Neutrophil (primary cell): ENCODE results near the gene MEGF6.

ENCODE experiments used
- H3K27ac ChIP-seq: fragments of 200-600 bp; sonication (generic); 2 replicates; pipeline ENCODE4 v1.5.1; 2016; ENCODE audit warnings: mild to moderate bottlenecking, moderate library complexity
- H3K27me3 ChIP-seq: fragments of 200-600 bp; sonication (generic); 2 replicates; pipeline ENCODE4 v1.6.0; 2016; ENCODE audit warnings: mild to moderate bottlenecking
- H3K36me3 ChIP-seq: fragments of 200-600 bp; sonication (generic); 2 replicates; pipeline ENCODE4 v1.5.1; 2017
- H3K4me1 ChIP-seq, 2 experiments: fragments of 200-600 bp in 1 of 2; sonication (generic) in 1 of 2; 1 replicate in 1 of 2; 2 replicates in 1 of 2; pipeline versions ENCODE4 v1.5.1 to v1.6.1; 2013 to 2016; ENCODE audit warnings: low read depth in 1 of 2, low read length in 1 of 2, mild to moderate bottlenecking in 1 of 2, moderate library complexity in 1 of 2; ENCODE audit not compliant: control insufficient read depth in 1 of 2, insufficient read depth in 1 of 2
- H3K4me3 ChIP-seq, 2 experiments: fragments of 200-600 bp in 1 of 2; sonication (generic) in 1 of 2; 1 replicate in 1 of 2; 2 replicates in 1 of 2; pipeline ENCODE4 v1.5.1; 2013 to 2016; ENCODE audit warnings: low read depth in 1 of 2, low read length in 1 of 2, mild to moderate bottlenecking in 1 of 2, moderate library complexity in 1 of 2
- H3K9me3 ChIP-seq: fragments of 200-600 bp; sonication (generic); 2 replicates; pipeline ENCODE4 v1.5.1; 2016
- CTCF ChIP-seq: fragments of 200-600 bp; sonication (generic); IDR thresholded peaks from 2 replicates; pipeline ENCODE4 v1.5.1; 2016; ENCODE audit warnings: antibody characterized with exemption

The MEGF6 gene

GRCh38 chr1:3515774-3516480 is 95.4 kb downstream of the MEGF6 start:
- peaks cover 74% of the 10 kb centered on the region for H3K36me3 ChIP-seq
- no peaks in the 10 kb centered on the region for H3K27me3 ChIP-seq

DNA sequence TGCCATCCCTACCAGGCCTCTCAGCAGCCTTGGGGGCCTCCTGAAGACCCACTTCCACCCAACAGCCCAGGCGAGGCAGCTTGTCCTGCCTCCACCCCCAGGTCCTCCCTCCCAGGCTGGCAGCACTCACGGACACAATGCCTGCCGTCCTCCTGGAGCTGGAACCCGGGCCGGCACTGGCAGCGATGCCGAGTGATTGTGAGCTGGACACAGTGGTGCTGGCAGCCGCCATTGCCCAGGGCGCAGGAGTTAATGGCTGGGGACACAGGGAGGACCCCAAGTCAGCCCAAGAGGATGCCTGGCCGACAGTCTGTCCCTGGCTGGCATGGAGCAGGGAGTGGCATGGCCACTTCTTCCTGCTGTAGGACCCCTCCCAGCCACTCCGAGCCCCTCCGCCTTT is 96.0 kb downstream of the MEGF6 start:
- H3K9me3 ChIP-seq = no peaks in the 10 kb centered on the region
- peaks cover 74% of the 10 kb centered on the region for H3K36me3 ChIP-seq
- no peaks in the 10 kb centered on the region for H3K27me3 ChIP-seq
- no peak overlapping the region for H3K4me3 ChIP-seq
- TF ChIP-seq CTCF = no peak
- peaks cover 0 to 3% of the 10 kb centered on the region in 2 experiments for H3K4me1 ChIP-seq
- no peak overlapping the region for H3K27ac ChIP-seq

More at GRCh38 chr1:3515774-3516480, 95.4 kb downstream of the MEGF6 start:
- H3K27ac ChIP-seq = no peak overlapping the region
- TF ChIP-seq CTCF = no peak
- no peaks in the 10 kb centered on the region for H3K9me3 ChIP-seq
- H3K4me3 ChIP-seq = no peak overlapping the region
- H3K4me1 ChIP-seq = peaks cover 0 to 3% of the 10 kb centered on the region in 2 experiments

DNA sequence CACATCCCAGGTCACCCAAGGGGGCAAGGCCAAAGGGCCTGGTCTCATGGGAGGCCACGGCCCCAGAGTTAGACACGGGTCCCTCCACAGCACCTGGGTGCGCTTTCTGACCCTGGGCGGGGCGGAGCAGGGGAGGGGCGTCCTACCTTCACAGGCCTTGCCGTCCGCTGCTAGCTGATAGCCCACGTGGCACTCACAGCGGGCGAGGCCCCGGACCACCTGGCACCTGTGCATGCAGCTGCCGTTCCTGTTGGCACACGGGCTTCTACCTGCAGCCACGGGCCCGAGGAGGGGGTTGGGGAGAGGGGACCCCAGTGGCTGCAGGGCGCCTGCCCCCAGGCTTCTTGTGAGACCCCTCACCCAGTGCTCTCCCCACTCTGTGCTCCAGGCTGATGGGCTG is 96.9 kb downstream of the MEGF6 start:
- no peak for TF ChIP-seq CTCF
- no peak overlapping the region for H3K4me3 ChIP-seq
- H3K36me3 ChIP-seq = peaks cover 73% of the 10 kb centered on the region
- H3K9me3 ChIP-seq = no peaks in the 10 kb centered on the region
- no peak overlapping the region for H3K27ac ChIP-seq
- H3K4me1 ChIP-seq = peaks cover 0 to 3% of the 10 kb centered on the region in 2 experiments
- H3K27me3 ChIP-seq = no peaks in the 10 kb centered on the region

GRCh38 chr1:3511856-3512255 is 99.5 kb downstream of the MEGF6 start:
- Histone ChIP-seq H3K4me1 (peaks cover 0 to 3% of the 10 kb centered on the region in 2 experiments), H3K27ac (no peak overlapping the region), H3K9me3 (no peaks in the 10 kb centered on the region), H3K27me3 (no peaks in the 10 kb centered on the region), H3K4me3 (no peak overlapping the region), H3K36me3 (peaks cover 80% of the 10 kb centered on the region)
- TF ChIP-seq CTCF = no peak

DNA sequence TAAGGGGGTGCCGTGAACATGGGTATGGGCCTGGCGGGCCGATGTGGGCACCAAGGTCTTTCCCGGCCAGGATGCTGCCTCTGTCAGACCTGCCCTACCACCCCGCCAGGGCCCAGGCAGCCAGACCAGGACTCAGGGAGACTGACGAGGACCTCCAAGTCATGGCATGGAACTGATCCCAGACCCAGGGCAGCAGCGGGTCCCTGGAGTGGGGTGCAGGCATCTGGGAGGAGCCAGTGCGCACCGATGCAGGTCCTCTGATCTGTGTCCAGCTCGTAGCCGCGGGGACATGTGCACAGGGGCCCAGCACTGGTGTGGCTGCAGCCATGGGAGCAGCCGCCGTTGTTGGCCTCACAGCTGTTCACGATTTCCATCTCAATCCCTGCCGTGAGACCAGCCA is 100.0 kb downstream of the MEGF6 start:
- peaks cover 85% of the 10 kb centered on the region for H3K36me3 ChIP-seq
- no peak overlapping the region for H3K27ac ChIP-seq
- peaks cover 0 to under 1% of the 10 kb centered on the region in 2 experiments for H3K4me1 ChIP-seq
- no peak for TF ChIP-seq CTCF
- no peak overlapping the region for H3K4me3 ChIP-seq
- no peaks in the 10 kb centered on the region for H3K9me3 ChIP-seq
- no peaks in the 10 kb centered on the region for H3K27me3 ChIP-seq
